CMK (cell line): ENCODE results near the gene KIAA0930.

Experiments used
- DNase-seq: peaks from one replicate; pipeline ENCODE4 v3.0.0-alpha.2; 2010; ENCODE audit warnings: low read depth

KIAA0930 gene

DNA sequence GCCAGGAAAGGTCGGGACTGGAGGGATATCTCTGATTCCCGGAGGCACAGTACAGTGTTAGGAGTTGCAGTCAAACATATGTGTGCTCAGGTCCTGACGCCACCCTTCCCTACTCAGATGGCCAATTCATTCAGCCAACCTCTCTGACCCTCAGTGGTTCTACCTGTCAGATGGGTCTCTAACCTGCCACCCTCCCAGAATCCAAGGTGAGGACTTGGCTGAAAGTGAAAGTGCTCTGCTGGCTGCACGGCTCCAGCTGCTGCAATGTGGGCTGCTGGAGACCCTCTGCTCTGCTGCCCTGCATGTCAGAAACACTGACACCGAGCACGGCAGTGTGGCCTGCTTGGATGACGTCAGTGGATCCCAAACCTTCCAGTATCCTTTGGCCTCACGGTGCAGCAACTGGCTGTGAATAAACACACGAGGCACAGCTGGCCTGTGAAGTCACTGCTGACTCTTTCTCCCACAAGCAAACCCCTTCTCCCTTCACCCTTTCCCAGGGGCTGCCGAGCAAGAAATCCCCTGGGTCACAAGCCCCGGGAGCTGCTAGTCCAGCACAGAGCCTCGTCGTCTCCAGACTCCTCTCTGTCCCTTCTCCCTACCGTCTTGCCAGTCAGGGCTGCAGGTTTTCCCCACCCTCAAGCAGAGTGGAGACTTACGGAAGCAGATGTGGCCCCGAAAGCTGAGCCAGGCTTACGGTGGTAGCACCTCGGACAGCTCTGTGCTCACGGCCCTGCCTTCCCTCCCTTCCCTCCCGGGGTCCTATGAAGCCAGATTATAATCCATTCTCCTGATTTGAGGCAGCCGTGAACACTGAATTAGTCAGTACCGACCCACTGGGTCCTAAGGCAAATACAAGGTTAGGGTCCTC, 24.3 kb downstream of the KIAA0930 start:
- no peak for DNase-seq

DNA sequence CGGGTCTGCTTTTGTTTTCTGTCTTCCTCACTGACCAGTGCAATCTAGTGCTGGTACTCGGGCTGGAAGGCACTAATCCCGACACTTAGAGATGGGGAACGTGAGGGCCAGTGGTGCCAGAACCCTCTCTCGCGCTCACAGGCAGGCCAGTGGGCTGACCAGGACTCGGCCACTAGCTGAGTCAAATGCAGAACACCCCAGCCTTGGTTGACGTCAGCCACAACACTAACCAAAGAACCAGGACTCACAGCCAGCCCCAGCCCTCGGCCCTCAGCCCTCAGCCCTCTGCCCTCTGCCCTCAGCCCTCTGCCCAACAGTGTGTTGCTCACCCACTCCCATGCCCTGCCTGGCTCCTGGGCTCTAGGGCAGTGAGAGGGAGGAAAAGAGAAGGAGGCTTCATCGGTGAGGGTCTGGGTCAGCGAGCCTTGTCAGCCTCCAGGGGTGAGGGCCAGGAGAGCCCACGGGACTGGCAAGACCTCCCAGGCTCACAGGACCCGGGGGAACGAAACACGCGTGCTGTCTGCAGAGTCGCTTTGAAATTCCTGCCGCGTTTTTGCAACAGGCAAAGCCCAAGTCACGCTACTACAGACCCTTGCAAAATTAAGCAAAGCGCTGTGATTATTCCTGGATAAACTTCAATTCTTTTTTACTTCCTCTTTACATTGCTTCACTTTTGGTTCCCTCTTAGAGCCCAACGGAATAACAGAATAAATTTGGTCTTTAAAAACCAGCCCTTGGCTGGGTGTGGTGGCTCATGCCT, 27.5 kb downstream of the KIAA0930 start:
- DNase-seq: no peak

- DNase-seq: no peak
These were observed 28.4 kb downstream of the KIAA0930 start for GRCh38 chr22:45212306-45212709.

- DNase-seq: no peak
These were observed 28.8 kb downstream of the KIAA0930 start for GRCh38 chr22:45211848-45212247.

GRCh38 chr22:45211435-45211834, 29.3 kb downstream of the KIAA0930 start:
- no peak for DNase-seq

DNA sequence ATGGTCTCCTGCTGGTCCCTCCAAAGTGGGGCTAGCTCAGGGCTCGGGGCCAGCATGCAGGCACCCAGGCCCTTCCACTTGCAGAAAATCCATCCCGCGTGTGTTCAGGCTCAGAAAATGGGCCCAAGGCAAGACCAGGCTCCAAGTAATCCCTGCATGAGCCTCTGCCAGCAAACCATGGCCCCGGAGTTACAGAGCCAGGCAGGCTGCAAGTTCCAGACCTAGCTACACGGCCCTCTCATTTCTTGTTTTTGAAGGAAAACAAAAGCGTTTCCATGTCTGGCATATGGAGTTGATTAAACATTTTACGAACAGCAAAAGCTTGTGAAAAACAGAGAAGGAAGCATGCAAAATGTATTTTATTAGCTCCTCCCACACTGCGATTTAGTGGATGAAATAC, 29.7 kb downstream of the KIAA0930 start:
- DNase-seq: no peak

DNA sequence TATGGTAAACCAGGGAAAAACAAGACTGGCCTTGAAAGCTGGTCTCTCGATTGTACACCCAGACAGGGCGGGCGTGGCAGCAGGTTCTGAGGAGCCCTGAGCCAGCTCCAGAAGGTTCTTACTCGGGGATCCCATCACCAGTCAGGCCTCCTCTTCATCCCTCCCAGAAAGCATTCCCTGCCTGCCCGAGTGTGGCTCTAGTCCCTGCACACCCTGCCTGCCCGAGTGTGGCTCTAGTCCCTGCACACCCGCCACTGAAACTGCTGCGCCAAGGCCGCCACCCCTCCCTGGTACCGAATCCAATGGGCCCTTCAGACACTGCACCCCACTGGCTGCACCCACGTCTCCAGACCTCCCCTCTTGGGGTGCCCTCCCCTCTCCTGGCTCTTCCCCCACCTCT, 30.1 kb downstream of the KIAA0930 start:
- DNase-seq: no peak

DNA sequence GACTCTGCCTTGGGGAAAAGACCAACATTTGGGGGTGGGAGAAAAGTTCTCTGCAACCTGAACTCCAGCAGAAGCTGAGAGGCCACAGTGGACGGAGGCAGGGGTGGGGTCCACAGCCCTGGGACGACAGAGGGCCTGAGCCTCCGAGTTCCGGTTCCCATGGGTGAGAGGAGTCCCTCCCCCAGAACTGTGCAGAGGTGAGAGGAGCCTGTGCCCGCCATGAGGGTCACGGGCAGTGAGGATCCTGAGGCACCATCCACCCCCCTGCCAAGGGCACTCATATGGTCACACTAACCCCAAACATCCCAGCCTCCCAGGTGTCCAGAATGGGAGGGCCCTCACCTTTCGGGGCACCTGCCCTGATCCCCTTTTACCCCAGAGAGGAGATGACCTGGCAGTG, 30.5 kb downstream of the KIAA0930 start:
- DNase-seq: no peak

DNA sequence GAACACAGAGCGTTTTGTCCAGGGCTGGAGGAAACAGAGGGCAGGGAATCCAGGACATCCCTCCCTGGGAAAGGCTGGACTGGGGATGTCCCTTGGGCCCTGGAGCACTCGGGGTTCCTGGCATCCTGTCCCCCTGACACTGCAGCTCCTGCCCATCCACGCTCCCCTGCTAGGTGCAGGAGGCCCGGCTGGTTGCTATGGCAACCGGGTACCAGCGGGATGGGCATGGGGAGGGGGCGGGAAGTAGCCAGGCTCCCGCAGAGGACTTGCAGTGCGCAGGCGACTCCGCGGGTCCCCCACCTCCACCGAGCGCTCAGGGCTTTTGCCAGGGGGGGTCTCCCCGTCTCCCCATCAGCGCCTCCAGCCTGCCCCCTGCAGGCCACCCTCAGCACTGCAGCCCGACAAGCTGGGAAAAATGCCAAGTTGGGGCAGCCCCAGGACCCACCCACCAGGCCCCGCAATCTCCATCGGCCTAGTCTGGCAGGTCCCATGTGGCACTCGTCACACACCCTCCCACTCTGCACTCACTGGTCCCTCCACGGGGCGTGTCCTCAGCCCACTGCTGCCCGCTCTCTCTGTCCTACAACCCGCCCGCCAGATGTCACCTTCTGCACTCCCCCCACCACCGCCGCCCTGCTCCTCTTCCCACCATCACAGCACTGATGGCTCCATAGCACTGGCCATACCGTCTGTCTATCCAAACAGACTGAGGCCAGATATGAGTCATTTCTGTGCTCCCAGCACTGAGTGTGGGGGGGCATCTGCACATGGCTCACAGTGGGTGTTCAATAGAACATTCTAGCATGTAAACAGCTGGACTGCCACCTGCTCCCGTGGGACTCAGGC, 31.5 kb downstream of the KIAA0930 start:
- no peak for DNase-seq

GRCh38 chr22:45208696-45208992, 32.0 kb downstream of the KIAA0930 start:
- DNase-seq: no peak

GRCh38 chr22:45207981-45208664, 32.6 kb downstream of the KIAA0930 start:
- no peak for DNase-seq

DNA sequence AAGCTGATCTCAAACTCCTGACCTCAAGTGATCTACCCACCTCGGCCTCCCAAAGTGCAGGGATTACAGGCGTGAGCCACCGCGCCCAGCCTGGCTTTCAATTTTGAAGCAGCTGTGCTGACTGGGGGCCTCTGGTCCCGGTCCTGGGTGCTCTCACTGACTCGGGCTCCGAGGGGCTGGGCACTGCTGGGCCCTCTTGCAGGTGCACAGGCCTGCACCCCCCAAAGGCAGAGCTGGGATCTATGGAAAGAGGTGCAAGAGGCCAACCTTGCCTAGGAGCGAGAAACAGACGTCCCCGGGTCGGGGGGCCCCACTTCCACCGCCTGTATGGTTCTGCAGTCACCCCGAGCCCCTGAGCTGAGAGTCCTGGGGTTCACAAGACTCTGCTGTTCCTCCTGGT, 33.2 kb downstream of the KIAA0930 start:
- no peak for DNase-seq

DNA sequence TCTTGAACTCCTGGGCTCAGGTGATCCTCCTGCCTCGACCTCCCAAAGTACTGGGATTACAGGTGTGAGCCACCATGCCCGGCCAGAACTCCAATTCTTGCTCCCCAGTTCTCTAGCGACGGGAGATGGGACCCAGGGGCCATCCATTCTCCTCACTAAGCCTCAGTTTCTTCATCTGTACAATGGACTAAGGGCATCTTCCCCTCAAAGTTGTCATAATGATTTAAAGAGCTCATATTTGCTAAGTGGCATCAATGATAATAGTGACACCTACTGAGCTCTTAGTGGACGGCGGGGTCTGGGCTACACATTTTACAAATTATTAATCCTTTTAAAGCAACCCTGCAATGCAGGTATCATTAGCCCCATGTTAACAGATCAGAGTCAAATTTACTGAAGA, 34.5 kb downstream of the KIAA0930 start:
- no peak for DNase-seq

GRCh38 chr22:45205276-45205925, 35.3 kb downstream of the KIAA0930 start:
- DNase-seq: no peak

- DNase-seq: no peak
These were observed 35.9 kb downstream of the KIAA0930 start for GRCh38 chr22:45204819-45205218.

DNA sequence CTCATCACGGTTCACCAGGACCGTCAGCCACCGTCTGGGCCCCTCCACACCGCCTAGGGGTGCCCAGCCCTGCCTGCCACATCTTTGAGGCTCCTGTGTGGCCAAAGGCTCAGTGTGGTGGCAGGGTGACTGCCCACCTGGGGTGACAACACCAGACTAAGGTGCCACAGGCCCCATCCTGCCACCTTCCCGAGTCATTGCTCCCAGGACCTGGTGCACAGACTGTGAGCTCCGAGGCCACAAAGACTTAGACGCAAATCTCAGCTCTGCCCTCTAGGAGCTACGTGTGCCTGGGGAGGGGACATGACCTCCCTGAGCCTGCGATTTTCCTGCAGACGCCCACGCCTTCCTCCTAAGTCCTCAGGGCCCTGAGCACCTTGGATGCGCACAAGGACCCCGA, 36.5 kb downstream of the KIAA0930 start:
- DNase-seq: no peak

GRCh38 chr22:45203150-45203951, 37.3 kb downstream of the KIAA0930 start:
- DNase-seq: no peak

- no peak for DNase-seq
These were observed 38.2 kb downstream of the KIAA0930 start for GRCh38 chr22:45202333-45203149.

DNA sequence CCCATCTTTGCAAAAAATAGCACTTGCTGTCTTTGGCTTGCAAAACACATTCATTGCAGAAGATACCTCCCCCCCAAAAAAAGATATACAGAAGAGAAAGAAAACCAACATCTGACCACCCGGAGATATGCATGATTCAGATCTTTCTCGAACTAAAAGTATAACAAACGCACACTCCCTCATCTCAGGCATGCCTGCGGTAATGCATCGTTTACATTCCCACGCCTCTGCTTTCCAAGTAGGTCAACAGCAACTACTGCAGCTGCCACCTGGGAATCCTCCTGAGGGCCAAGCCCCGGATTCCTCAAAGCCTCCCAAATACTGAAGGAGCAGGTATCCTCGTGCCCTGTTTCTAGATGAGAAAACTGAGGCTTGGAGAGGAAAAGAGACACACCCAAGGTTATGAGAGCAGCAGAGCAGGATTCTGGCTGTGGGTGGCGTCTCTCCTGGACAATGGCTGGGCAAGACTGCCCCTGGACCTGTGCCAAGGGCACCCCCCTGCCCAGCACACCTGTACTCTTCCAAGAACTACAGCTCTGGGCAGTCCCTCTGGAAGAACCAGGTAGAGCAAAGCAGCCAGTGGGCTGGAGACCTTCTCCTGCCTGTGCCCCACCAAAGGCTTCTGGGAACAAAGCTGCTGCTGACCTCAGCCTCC, 38.9 kb downstream of the KIAA0930 start:
- DNase-seq: no peak
